Stimulated activated naive CD8-positive, alpha-beta T cell treated with anti-CD3 and anti-CD28 coated beads, Interleukin-15, amount 100 ng/mL, for 72 hours (primary cell): Measurements from ENCODE around the gene KRT1.

ENCODE experiments used
- ATAC-seq: fragments of 150-1000 bp; cut with Tn5 transposase; 2 replicates; pipeline ENCODE4 v1.10.0; 2021; ENCODE audit warnings: mild to moderate bottlenecking, moderate library complexity
- DNase-seq, 2 donors: peaks; one replicate each; pipeline ENCODE4 v3.0.0; 2021 to 2022
- H3K27ac Mint-ChIP-seq, 2 donors: one replicate each; pipeline ENCODE4 v1.8.0; 2022; ENCODE audit warnings: mild to moderate bottlenecking in 2 of 2, mixed read lengths in 2 of 2, moderate library complexity in 2 of 2
- H3K27me3 Mint-ChIP-seq: one replicate; pipeline ENCODE4 v1.8.0; 2022; ENCODE audit warnings: mixed read lengths
- H3K4me1 Mint-ChIP-seq: one replicate; pipeline ENCODE4 v1.8.0; 2022; ENCODE audit warnings: mild to moderate bottlenecking, mixed read lengths
- H3K4me3 Mint-ChIP-seq, 2 donors: one replicate each; pipeline ENCODE4 v1.8.0; 2022; ENCODE audit warnings: mild to moderate bottlenecking in 2 of 2, mixed read lengths in 2 of 2, moderate library complexity in 1 of 2
- H3K9me3 Mint-ChIP-seq, 2 donors: one replicate each; pipeline ENCODE4 v1.8.0; 2022; ENCODE audit warnings: mixed read lengths in 2 of 2

KRT1 gene

DNA sequence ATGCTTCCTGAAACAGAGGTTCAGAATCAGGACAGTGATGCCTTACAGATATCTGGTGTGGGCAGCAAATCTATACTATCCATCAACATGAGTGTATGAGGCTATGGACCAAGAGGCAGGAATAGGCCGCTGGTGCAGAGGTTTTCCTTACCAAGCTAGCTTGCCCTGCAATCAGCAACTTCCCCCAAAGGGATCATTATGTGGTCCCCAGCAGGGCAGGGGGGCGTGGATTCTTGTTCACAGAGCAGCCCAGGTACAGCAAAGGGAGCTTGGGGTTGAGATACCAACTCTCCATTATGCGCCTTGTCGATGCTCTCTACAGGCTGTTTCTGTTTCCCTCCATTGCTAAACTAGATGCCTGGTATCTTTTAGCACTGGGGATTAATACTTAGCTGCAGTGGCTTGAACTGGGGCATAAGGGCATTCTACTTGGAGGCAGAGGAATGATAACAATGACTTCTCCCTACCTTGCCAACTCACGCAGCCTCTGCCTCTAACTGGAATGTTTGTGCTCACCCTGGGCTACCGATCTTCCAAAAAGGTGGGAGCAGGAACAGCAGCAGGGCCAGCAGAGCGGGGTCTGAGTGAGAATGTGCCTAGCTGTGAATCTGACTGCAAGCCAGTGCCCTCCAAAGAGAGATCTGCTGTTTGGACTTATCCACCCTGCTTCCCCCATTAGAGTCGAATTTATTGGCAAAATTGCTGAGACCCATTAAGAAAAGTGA lies 10.3 kb upstream of the KRT1 start:
- no peak for DNase-seq
- Mint-ChIP-seq H3K4me3 (peak overlapping the region; percentile 75 to 85), H3K4me1 (peaks cover 22% of the 10 kb centered on the region), H3K9me3 (no peaks in the 10 kb centered on the region), H3K27ac (peak overlapping the region in 1 of 2 donors; percentile 87), H3K27me3 (peaks cover 6% of the 10 kb centered on the region)
- peak; percentile 6 for ATAC-seq

DNA sequence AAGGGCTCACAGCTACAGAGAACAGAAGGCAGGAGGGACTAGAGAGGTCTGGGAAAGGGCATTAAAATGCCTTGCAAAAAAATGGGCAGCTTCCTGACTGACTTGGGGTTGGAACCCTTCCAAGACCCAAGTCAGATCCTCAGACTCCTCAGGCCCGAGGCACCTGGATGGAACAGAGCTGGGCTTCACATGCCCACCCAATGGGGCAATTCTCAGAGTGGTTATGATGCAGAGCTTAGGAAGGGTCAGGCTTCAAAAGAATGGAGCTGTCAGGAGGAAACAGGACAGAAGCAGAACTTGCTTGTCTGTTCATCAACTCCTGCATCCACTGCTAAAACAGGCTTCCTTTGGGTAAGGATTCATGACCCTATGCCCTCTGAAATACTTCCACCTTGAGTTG lies 9.7 kb upstream of the KRT1 start:
- Mint-ChIP-seq H3K27me3 (peaks cover 6% of the 10 kb centered on the region), H3K9me3 (no peaks in the 10 kb centered on the region), H3K4me1 (peaks cover 22% of the 10 kb centered on the region), H3K4me3 (no peak overlapping the region), H3K27ac (no peak overlapping the region)
- ATAC-seq (no peak), DNase-seq (no peak)

GRCh38 chr12:52689239-52689638 lies 9.0 kb upstream of the KRT1 start:
- Mint-ChIP-seq H3K27ac (no peak overlapping the region), H3K27me3 (peaks cover 6% of the 10 kb centered on the region), H3K4me1 (peaks cover 22% of the 10 kb centered on the region), H3K4me3 (no peak overlapping the region), H3K9me3 (no peaks in the 10 kb centered on the region)
- ATAC-seq (no peak), DNase-seq (no peak)

DNA sequence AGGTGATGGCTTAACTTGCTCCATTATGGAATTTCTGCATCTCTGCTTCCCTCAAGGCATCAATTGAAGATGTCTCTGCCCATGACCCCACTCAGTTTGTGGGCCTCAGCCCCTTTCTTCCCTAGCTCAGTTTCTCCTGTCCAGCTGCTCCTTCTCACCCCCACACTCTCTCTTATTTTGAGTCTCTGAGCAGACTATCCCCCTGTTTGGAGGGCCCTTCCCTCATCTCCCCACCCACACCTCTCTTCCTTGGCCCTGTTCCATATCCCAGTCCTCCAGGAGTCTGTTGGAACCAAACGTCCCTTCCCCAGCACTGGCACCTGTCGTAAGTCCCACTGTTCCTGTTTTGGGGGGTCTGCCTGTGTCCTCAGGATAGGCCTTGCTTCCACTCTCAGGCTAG lies 8.3 kb upstream of the KRT1 start:
- H3K4me1 Mint-ChIP-seq: peaks cover 26% of the 10 kb centered on the region
- no peaks in the 10 kb centered on the region for H3K9me3 Mint-ChIP-seq
- peaks cover 6% of the 10 kb centered on the region for H3K27me3 Mint-ChIP-seq
- H3K4me3 Mint-ChIP-seq: no peak overlapping the region
- DNase-seq: no peak
- no peak for ATAC-seq
- no peak overlapping the region for H3K27ac Mint-ChIP-seq

GRCh38 chr12:52687497-52688385 lies 7.5 kb upstream of the KRT1 start:
- no peak overlapping the region for H3K4me3 Mint-ChIP-seq
- no peak for ATAC-seq
- peak overlapping the region in 1 of 2 donors; percentile 4 for H3K27ac Mint-ChIP-seq
- H3K9me3 Mint-ChIP-seq: no peaks in the 10 kb centered on the region
- H3K4me1 Mint-ChIP-seq: peaks cover 26% of the 10 kb centered on the region
- DNase-seq: no peak
- H3K27me3 Mint-ChIP-seq: peaks cover 5% of the 10 kb centered on the region

GRCh38 chr12:52686756-52687487 lies 6.7 kb upstream of the KRT1 start:
- Mint-ChIP-seq H3K27me3 (no peaks in the 10 kb centered on the region), H3K9me3 (no peaks in the 10 kb centered on the region), H3K4me3 (no peak overlapping the region), H3K4me1 (peaks cover 20% of the 10 kb centered on the region), H3K27ac (no peak overlapping the region)
- ATAC-seq (no peak), DNase-seq (no peak)

- no peak overlapping the region for H3K4me3 Mint-ChIP-seq
- H3K4me1 Mint-ChIP-seq: peaks cover 20% of the 10 kb centered on the region
- no peaks in the 10 kb centered on the region for H3K9me3 Mint-ChIP-seq
- H3K27me3 Mint-ChIP-seq: no peaks in the 10 kb centered on the region
- no peak for ATAC-seq
- DNase-seq: no peak
- H3K27ac Mint-ChIP-seq: no peak overlapping the region
These were observed 5.9 kb upstream of the KRT1 start for GRCh38 chr12:52686063-52686462.

GRCh38 chr12:52685406-52685890 lies 5.2 kb upstream of the KRT1 start:
- Mint-ChIP-seq H3K9me3 (no peaks in the 10 kb centered on the region), H3K27me3 (no peaks in the 10 kb centered on the region)
- no peak for ATAC-seq

DNA sequence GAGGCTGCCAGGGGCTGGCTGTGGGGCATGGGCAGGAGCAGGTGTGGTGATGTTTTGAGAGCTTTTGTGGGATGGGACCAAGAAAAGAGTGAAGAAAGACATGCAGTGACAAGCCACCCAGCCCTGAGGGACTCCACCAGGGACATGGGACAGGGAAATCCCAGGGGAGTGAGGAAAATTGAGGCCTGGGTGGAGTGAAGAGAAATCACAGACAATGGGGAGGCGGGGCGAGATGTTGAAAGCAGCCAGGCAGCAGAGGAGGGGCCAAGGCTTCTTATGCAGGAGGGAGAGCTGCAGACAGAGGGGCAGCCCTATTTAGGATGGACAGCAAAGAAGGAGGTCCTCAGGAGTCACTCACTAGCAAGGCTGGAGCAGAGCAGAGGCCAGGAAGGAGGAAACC lies 4.2 kb upstream of the KRT1 start:
- no peak overlapping the region for H3K4me3 Mint-ChIP-seq
- DNase-seq (no peak), ATAC-seq (no peak)
- peaks cover 0 to 6% of the 10 kb centered on the region in 2 donors for H3K9me3 Mint-ChIP-seq
- no peaks in the 10 kb centered on the region for H3K27me3 Mint-ChIP-seq
- peaks cover 25% of the 10 kb centered on the region for H3K4me1 Mint-ChIP-seq
- peak overlapping the region in 1 of 2 donors; percentile 72 for H3K27ac Mint-ChIP-seq

More at GRCh38 chr12:52685406-52685890, 5.2 kb upstream of the KRT1 start:
- Mint-ChIP-seq H3K4me3 (no peak overlapping the region), H3K27ac (no peak overlapping the region), H3K4me1 (peaks cover 19% of the 10 kb centered on the region)
- DNase-seq: no peak

DNA sequence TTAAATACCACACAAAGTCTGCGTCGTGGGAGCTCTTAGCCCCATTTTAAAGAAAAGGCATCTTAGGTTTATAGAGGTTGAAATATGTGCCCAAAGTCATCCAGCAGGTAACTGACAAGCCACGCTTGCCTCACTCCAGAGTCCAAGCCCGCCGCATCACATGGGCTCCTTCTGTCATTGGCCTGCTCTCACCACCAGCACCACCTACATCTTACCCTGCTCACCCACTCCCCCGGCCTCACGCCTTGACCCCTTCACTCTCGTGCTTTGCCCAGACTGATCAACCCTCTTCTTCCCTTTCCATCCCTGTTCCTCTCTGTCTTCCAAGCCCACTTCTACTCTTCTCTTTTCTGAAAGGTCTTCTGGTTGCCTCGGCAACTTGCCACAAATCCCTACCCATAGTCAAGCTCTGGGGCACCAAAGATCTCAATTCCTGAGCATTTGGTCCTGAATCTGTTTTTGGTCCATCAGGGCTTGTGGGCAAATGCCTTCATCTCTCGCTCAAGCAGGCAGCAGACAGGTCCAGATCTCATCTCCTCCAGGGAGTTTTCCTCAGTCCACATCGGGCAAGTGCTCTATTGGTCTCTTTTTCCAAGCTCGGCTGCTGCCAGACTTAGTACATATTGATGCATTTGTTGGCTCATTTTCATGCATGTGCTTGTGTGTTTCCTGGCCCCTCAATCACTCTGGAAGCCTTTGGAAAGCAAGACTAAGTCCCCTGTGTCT lies 3.5 kb upstream of the KRT1 start:
- no peak overlapping the region for H3K4me3 Mint-ChIP-seq
- H3K4me1 Mint-ChIP-seq: peaks cover 25% of the 10 kb centered on the region
- H3K27me3 Mint-ChIP-seq: no peaks in the 10 kb centered on the region

GRCh38 chr12:52682938-52683574 lies 2.8 kb upstream of the KRT1 start:
- H3K4me1 Mint-ChIP-seq: peaks cover 25% of the 10 kb centered on the region
- no peaks in the 10 kb centered on the region for H3K27me3 Mint-ChIP-seq
- peaks cover 0 to 6% of the 10 kb centered on the region in 2 donors for H3K9me3 Mint-ChIP-seq
- DNase-seq: no peak
- no peak overlapping the region for H3K4me3 Mint-ChIP-seq
- H3K27ac Mint-ChIP-seq: no peak overlapping the region
- ATAC-seq: no peak

More for the DNA sequence above, 3.5 kb upstream of the KRT1 start:
- DNase-seq (no peak), ATAC-seq (no peak)
- H3K9me3 Mint-ChIP-seq: peaks cover 0 to 6% of the 10 kb centered on the region in 2 donors
- no peak overlapping the region for H3K27ac Mint-ChIP-seq

GRCh38 chr12:52682381-52682660 lies 2.1 kb upstream of the KRT1 start:
- no peaks in the 10 kb centered on the region for H3K27me3 Mint-ChIP-seq
- peaks cover 25% of the 10 kb centered on the region for H3K4me1 Mint-ChIP-seq
- ATAC-seq: no peak

DNA sequence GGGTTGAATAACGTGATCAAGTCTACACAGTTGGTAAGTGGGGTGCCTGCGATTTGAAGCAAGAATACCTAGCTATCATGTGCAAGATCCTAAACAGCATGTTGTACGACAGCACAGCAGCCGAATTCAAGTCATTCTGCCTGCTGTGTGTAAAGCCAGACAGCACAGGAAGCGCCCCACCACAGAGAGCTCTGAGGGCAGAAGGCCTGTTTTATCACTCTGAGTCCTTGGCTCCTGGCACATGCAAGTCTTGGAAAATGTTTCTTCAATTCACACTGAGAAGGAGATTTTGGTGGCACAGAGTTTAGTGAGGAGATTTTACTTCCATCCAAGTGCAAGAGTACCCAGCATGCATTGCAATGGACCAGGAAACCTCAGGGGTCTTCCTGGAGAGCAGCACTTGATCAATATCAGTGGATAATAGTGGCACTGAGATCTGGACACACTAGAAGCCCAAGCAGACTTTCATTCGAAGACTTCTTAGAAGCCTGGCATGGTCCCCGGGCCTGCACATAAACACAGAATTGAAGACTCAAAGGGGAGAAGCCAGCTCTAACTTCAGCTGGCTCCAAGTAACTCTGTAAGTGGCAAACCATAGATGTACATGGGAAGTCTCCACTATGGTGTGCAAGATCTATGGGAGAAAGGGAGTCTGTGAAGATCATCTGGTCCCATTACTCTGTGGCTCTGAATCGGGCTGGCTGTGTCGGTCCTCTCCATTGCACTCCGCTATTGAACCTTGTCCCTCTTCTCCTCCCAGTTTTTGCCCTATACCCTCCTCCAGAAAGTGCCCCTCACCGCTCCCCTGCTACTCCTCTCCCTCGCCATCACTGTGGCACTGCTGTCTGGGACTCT lies 1.5 kb upstream of the KRT1 start:
- Mint-ChIP-seq H3K27ac (no peak overlapping the region), H3K4me1 (peaks cover 25% of the 10 kb centered on the region), H3K27me3 (no peaks in the 10 kb centered on the region), H3K9me3 (peaks cover 0 to 6% of the 10 kb centered on the region in 2 donors), H3K4me3 (no peak overlapping the region)
- no peak for DNase-seq
- peak; percentile 87 for ATAC-seq

More at GRCh38 chr12:52682381-52682660, 2.1 kb upstream of the KRT1 start:
- no peak overlapping the region for H3K4me3 Mint-ChIP-seq
- peaks cover 0 to 6% of the 10 kb centered on the region in 2 donors for H3K9me3 Mint-ChIP-seq
- H3K27ac Mint-ChIP-seq: no peak overlapping the region
- DNase-seq: no peak

DNA sequence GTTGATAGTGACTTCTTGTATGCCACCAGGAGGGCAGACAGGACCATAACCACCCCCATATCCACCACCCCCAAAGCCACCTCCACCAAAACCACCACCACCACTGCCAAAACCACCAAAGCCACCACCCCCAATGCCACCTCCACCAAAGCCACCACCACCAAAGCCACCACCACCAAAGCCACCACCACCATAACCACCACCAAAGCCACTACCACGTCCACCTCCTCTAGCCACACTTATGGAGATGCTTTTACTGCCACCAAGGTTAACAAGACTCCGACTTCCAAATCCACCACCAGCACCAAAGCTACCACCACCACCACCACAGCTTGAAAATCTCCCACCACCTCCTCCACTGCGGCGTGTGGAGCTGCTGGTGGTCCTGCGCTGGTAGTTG lies 332 bp downstream of the KRT1 start:
- H3K9me3 Mint-ChIP-seq: peaks cover 0 to 6% of the 10 kb centered on the region in 2 donors
- H3K27ac Mint-ChIP-seq: peak overlapping the region in 1 of 2 donors; percentile 64
- no peak overlapping the region for H3K4me3 Mint-ChIP-seq
- no peaks in the 10 kb centered on the region for H3K27me3 Mint-ChIP-seq
- ATAC-seq: no peak
- H3K4me1 Mint-ChIP-seq: peaks cover 25% of the 10 kb centered on the region
- DNase-seq: no peak
